ENCODE data around the gene KRT23.

The KRT23 gene, protein sequence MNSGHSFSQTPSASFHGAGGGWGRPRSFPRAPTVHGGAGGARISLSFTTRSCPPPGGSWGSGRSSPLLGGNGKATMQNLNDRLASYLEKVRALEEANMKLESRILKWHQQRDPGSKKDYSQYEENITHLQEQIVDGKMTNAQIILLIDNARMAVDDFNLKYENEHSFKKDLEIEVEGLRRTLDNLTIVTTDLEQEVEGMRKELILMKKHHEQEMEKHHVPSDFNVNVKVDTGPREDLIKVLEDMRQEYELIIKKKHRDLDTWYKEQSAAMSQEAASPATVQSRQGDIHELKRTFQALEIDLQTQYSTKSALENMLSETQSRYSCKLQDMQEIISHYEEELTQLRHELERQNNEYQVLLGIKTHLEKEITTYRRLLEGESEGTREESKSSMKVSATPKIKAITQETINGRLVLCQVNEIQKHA

DNA sequence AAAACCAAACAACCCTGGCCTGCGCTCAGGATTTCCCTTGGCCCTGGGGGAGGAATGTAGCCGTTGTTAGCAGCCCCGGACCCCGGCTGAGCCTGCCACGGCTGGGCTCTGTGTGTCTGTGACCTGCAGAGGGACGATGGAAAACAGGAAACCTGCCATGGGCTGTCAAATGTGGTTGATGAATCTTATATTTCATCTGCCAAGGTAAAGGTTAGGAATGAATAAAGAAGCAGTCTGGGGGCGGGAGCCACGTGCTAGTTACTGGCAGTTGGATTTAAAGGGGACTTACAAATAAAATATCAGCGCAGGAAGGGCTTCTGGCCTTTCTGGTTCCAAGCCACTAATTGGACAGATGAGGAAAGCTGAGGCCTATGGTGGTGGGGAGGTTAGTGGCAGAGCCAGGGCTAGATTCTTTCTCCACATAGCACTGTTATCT, at the start of gene KRT23:
KRT23 (minus strand) TSS at position 263 of the 436 bp plus-strand sequence. CDS start 1,043 bp downstream, outside the sequence.
- no peak for DNase-seq (ENCODE audit: low read depth)

DNA sequence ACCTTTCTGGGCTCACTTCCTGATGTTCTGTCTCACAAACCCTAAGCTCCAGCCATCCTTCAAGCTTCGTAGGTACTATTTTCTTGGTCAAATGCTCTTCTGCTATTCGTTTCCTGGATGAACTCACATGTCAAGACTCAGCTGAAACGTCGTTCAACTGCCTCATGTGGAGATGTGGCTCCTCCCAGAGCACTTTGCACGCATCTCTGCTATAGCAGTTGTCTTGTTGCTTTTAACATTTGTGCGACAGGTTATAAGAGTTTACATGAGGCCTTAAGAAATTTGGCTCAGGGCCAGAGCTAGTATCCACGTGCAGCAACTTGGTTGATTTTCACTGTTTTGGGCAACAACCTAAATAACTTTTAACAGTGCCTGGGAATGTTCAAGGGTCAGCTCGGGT, 49.5 kb upstream of the KRT23 start:
- DNase-seq (ENCODE audit: low read depth), result no peak

DNA sequence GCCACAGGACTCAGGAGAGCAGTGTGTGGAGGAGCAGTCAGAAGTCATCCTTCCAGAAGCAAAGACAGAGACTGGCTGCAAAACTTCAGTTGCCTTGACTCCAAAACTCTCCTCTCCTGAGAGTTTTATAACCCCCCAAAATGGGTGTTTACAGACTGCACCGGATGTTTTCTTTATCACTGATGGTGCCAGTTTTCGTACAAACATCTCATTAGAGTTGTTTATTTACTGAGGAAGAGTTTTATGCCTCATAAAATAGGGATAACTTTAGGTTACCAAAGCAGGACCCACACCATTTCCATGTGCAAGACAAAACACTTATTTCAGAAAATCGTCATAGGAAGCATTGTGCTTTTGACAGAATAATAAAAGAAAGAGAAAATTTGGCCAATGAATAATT, 46.8 kb upstream of the KRT23 start, which contains the start of gene KRT40:
KRT40 (minus strand) TSS at position 101 of the 400 bp plus-strand sequence; CDS start at position 48, 53 bp downstream.
- no peak for DNase-seq (ENCODE audit: low read depth)

DNA sequence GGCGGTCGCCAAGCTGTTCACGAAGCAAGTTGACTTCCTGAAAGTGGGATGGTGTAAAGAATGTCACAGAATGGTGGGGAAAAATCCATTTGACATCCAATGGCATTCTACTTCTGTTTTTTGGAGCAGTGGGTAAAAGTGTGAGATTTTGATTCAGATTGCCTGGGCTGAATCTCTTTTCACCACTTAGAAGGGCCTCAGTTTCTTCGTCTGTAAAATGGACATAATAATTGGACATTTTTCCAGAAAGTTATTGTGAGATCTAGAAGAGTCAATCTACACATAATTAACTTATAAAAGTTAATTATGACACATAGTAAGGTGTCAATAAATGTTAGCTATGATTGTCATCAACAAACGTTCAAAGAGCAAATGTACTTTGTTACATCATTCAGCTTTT, 43.7 kb upstream of the KRT23 start:
- DNase-seq (ENCODE audit: low read depth), result no peak

DNA sequence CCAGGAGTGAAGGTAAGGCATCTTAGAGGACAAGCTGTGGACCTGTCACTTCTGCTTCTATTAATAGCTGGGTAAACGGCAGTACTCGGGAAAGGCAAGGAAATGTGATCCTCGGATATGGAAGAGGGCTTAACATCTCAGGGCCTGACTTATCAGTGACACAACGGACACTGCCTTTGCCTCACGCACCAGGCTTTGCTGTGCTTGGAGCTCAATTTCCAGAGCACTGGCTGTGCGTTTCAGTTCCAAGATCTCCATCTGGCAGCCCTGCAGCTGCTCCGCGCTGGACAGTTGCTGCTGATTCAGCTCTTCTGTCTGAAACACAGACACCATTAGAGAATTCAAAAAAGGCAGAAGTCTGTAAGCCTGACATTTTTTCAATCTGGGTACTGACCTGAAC, 43.1 kb upstream of the KRT23 start:
- peak; percentile 45 for DNase-seq (ENCODE audit: low read depth)

DNA sequence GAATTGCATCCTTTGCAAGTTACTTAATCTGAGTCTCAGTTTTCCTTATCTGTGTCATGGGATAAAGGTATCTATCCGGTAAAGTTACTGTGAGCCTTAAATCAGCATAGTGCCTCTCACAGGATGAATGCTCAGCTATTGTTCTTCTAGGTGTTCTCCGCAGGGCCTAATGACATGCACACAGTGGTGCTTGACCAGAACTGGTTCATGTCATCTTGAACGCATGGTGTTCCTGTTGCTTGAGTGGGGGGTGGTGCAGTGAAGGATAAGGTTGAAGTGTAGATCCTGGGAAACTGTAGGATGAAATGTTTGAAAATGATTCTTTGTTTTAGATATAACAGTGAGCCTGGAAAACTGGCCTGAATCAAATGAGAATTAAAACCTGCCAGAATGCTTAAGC, 42.7 kb upstream of the KRT23 start:
- DNase-seq (ENCODE audit: low read depth), result no peak

DNA sequence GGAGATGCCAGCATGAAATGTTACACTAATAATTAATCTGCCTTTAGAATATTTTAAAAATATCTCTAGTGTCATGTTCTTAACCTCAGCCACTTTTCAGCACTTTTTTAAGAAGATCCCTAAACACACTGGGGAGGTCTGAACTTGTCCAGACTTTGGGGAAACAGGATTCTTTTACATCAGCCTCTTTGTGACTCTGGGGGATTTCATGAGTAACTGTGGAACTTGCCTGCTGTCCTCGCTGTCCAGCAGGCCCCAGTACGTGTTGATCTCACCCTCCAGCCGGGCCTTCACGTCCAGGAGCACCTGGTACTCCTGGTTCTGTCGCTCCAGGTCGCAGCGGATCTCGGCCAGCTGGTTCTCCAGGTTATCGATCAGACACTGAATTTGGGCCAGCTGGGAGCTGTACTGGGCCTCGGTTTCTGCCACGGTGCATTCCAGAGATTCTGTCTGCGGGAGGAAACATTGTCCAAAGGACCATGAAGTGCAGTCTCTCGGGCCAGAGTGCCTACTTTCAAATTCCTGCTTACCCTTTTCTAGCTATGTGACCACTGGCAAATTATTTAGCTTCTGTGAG, 41.2 kb upstream of the KRT23 start:
- DNase-seq (ENCODE audit: low read depth), result no peak

DNA sequence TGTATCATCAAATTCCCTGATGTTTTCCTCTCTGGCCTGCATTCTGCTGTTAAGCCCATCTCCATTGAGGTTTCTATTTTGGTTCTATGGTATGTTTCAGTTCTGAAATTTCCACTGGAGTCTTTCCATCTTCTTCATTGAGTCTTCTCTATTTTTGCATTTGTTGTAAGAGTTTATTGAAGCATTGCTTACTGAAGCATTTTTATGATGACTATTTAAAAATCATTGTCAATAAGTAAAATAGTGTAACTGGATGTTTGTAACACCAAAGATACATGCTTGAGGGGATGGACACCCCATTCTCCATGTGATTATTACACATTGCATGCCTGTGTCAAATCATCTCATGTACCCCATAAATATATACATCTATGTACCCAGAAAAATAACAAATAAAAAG, 38.1 kb upstream of the KRT23 start:
- no peak for DNase-seq (ENCODE audit: low read depth)

DNA sequence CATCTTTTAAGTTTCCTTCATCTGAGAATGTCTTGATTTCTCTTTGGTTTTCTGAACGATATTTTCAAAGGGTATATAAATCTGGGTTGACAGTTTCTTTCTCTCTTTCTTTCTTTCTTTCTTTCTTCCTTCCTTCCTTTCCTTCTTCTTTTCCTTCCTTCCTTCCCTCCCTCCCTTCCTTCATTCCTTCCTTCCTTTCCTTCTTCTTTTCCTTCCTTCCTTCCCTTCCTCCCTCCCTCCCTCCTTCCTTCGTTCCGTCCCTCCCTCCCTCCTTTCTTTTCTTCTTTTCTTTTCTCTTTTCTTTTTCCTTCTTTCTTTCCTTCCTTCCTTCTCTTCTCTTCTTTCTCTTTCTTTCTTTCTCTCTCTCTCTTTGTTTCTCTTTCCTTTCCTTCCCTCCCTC, 36.9 kb upstream of the KRT23 start:
- DNase-seq (ENCODE audit: low read depth), result no peak

DNA sequence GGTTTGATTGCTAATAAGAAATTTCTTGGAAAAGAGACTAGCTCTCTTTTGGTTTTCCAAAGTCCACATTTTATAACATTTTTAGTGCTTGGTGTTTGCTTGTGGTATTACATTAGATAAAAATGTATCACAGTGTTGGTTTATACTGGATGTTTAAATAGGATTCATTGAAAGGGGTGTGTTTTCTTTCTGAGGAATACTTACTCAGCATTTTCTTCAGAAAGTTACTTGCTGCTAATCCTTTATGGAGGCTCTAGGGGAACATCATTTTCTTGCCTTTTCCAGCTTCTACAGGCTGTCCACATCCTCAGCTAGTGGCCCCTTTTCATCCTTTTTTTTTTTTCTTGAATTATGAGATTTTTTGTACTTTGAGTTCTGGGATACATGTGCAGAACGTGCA, 30.1 kb upstream of the KRT23 start:
- DNase-seq (ENCODE audit: low read depth), result no peak

DNA sequence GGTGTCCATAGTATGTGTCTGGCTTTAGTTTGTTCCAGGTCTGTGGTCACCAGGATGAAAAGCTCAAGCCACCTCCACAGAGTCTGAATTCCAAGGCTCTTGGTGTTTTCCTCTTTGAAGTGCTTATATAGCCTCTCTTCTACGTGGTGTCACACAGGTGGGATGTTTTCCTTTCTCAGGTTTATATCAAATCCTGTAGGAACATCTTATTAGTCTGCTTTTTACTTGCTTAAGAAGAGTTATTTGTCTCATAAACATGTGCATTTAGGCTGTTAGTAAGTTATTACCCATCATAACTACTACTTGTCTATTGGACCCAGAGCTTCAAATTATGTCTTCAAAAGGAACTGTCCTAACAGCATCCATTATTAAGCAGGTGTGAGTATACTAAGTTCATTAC, 29.4 kb upstream of the KRT23 start, which contains the start of gene KRT39:
KRT39 (minus strand) TSS at position 101 of the 400 bp plus-strand sequence; CDS start at position 9, 92 bp downstream.
- no peak for DNase-seq (ENCODE audit: low read depth)

DNA sequence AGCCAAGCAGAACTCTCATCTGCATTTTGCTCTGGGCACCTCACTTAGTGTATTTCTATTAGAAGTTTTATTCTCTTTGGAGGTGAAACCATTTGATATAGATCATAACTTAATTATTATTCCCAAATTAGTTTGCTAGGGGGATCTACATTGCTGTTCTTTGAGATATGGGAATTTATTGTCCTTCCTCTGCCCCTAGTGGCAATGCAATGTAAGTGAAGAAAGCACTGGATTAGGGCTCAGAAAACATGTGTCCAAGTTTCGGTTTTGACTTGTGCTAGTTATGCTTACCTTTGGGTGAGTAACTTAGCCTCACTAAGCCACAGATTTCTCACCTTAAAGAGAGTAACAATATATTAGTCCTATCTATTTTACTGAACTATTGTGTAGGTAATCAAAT, 26.4 kb upstream of the KRT23 start:
- DNase-seq (ENCODE audit: low read depth), result no peak

DNA sequence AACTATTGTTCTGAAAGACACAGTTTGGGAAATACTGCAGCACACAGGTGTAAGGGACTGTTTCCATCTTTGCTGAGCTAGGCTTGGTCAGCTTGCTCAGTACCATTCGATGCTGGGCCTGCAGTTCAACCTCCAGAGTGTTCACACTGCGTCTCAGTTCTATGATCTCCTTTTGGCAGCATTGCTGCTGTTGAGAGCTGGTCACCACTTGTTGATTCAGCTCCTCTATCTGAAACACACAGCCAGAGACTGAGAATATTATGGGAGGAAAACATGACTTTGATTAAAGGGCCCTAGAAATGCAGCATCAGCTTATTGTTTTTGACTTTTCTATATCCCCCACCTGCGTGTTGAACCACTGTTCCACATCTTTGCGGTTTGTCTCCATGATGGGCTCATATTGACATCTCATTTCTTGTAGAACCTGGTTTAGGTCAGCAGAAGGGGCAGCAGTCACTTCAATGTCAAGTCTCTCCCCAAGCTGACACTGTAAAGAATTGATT, 24.7 kb upstream of the KRT23 start:
- no peak for DNase-seq (ENCODE audit: low read depth)

DNA sequence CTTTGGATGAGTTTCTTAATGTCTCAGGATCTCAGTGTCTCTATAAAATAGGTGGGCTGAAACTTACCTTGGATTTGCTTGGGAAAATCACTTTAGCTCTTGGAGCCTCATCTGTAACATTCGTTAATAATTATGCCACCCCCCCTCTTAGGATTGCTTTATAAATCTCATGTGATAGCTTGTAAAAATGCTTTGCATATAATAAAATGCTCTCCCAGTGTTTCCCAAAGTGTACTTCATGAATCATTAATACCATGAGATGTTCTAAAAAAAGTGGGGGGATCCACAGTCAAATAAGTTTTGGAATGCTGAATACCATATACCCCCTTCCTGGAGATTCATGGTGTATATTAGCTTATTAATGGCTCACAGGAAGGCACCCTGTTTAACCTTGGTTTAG, 24.1 kb upstream of the KRT23 start:
- DNase-seq (ENCODE audit: low read depth), result no peak

DNA sequence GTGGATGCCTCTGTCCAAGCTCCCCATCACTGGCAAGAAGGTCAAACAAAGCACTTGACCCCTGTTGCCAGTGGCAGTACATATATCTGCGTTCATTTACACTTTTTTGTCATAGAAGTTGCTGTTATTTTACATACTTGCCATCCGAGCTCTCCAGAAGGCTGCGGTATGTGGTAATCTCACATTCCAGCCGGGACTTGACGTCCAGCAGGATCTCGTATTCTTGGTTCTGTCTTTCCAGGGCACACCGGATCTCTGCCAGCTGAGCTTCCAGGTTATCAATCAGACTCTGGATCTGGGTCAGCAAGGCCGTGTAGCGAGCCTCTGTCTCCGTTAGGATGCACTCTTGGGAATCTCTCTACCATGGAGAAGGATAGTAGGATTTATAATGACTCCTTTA, 22.7 kb upstream of the KRT23 start:
- no peak for DNase-seq (ENCODE audit: low read depth)

DNA sequence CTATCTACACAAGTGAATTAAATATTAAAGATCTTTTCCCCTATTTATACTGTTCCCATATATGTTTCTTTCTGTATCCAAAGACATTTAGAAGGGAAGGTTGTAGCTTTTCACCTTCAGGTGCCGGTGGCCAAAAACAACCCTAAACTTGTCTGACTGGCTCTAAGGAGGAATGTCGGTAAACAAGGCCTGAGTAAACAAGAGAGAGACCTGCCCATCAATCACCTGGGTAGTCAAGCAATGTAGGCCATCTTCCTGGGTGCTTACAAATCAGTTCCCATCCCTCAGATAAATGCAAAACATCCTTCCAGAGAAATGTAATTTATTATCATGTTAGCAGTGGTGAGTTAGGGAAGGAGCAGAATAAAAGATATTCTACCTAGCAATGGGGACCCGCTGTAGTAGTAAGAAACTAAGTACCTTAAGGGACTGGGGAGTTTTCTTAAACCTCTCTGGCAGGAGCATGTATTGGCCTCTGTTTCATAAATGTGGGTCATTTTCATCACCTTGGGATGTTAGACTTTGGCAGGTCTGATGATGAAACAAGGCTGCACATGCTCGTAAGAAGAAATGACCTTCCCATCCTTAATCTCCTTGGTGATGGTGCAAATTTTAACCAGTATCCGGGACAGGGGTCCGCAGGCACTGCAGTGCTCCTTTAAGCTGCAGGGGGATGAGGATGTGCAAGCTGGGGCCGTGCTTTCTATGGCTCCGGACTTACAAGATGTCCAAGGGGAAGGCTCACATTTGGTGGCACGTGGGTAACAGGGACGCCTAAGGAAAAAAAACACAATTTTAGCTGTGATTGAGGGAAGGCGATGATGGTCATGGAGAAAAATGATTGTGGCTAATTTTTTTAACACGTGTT, 20.9 kb upstream of the KRT23 start:
- DNase-seq (ENCODE audit: low read depth), result no peak

DNA sequence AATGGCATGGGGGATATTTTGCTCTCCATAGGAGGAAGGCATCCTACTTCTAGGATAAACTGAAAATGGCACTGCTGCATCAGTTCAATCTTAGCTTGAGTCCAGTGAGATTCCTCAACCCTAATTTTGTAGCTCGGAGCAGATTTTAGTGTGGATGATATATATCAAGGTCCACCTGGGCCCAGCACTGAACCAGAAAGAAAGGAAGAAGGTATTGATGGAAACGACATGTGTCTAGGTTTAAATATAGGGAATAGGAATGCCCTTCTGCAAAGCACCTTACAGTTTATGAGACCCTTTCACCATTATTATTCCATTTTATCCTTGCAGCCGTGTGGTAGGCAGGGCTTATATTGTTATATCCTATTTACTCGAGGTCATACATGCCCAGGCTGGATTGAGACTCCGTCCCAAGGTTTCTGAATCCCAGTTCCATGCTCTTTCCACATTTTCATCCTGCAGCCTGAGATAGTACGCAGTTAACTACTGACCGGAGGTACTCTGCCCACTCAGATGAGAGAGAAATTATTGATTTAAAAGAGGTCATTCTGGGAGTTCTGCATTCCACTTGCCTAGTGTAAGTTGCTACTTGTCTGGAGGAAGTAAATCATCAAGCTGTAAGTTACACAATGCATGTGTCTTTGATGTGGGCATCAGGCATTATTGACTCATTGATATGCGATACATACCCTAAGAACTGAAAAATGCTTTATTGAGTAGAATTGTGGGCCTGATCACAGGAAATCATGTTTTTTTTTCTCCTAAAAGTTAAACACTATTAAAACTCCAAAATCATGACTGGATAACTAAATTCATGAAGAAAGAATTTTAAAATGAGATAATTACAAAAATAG, 19.2 kb upstream of the KRT23 start:
- DNase-seq (ENCODE audit: low read depth), result peak; percentile 93

DNA sequence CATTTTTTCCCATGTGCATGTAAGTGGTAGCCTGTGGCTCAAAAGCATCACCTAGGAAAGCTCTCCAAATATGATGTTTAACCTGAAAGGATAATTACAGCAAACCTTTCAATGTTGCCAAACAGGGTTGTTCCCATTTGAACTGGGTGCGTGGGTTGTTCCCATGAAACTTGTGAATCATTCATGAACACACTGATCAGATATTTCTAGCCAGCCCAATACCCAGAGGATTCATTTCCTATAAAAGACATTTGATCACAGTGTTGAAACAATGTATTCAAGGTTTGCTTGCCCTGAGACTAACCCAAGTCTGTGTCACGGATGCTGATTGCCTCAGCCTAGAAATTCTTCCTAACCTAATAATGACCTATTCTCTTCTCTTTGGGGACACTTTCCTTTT, 16.4 kb upstream of the KRT23 start:
- peak; percentile 89 for DNase-seq (ENCODE audit: low read depth)

DNA sequence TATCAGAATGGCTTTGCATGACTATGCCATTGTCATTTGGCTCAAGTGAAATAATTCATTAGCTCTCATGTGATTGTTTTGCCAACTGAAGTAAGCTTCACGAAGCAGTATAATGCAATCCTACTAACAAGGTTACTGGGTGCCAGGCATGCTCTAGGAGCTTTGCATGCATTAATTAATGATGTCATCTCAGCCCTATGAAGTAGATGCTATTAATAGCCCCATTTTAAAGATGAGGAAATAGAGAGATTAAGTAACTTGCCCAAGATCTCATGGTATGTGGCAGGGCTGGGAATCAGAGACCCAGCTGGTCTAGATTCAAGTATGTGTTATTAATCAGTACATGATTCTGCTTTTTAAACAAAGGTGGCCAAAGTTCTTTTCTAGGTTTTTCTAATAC, 15.2 kb upstream of the KRT23 start:
- peak; percentile 70 for DNase-seq (ENCODE audit: low read depth)

DNA sequence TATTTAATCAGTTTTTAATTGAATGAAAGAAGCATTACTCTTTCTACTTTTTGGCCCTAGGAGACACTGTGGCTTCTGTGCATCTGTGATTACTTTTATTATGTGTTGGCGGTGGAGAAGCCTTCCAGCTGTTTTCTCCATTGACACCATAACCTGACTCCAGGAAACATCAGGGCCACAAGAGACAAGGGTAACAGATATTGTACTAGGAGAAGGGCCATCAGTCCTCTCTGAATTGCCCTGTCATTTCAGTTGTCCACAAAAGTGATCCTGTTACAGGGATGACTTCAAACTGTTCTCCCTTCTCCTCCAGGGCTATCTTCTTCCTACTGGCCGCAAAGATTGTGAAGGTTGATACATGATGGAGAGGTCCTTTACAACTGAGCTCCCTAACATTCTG, 14.7 kb upstream of the KRT23 start:
- DNase-seq (ENCODE audit: low read depth), result no peak

DNA sequence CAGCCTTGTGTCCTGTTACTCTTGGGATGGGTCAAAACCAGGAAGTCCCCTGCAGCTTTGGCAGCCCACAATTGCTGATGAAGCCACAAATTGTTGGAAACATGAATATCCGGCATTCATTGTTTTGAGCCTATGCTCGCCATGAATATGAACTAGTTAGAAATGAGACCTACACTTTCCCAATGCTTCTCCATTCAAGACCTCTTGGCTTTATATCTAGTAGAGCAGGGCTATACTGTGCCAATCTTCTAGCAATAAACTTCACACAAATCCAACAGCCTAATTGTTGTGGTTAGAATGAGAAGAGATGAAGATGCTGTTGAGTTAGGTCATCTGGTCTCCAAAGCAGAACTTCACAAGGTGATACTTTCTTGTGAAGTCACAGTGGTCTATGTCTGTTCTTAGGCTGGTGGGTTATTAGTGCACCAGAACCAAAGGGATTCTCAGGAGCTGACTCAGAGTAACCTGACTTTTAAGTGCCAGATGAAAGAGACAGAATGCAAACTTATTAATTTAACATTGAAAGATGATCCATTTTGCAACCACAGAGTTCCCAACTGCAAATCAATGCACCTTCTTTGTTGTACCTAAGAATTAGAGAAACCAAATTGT, 13.7 kb upstream of the KRT23 start:
- no peak for DNase-seq (ENCODE audit: low read depth)
